A549 (cell line): ENCODE results near the gene DDX27. TPM values are rescaled to one million over a fixed set of nuclear protein-coding genes. Genes with fewer than 3 reads are reported as not detected.

Experiments
- ATAC-seq, 2 experiments: fragments of 200-7000 bp in 1 of 2; fragments of >200 bp in 1 of 2; cut with Nextera tagmentation in 1 of 2; cut with Tn5 transposase in 1 of 2; 3 replicates each; pipeline versions ENCODE4 v1.8.0 to v1.9.1; 2018 to 2020; ENCODE audit warnings: mild to moderate bottlenecking in 1 of 2, moderate library complexity in 1 of 2
- CTCF ChIA-PET: fragments of 300-600 bp; sonication (Branson Sonifier 250); formaldehyde crosslinking; extraction: SDS; loops from one replicate; lab custom pipeline; 2021; ENCODE audit warnings: antibody characterized with exemption, inconsistent platforms; lab: Yijun Ruan, JAX
- POLR2A ChIA-PET: fragments of 350-600 bp; formaldehyde crosslinking; extraction: SDS; loops from one replicate; lab custom pipeline; 2021; ENCODE audit warnings: antibody characterized with exemption, inconsistent platforms; lab: Yijun Ruan, JAX
- DNase-seq, 2 experiments: peaks; one replicate each; pipeline versions ENCODE4 v3.0.0 to v3.0.0-alpha.2; 2011 to 2016; ENCODE audit warnings: low read depth in 1 of 2, low spot score in 1 of 2
- FAIRE-seq: peaks from 2 replicates; lab custom pipeline; 2011; peaks lifted over from hg19 to GRCh38; lab: Jason Lieb, UNC
- H3K27ac ChIP-seq, 2 experiments: fragments of >200 bp; sonication (Bioruptor Twin); formaldehyde crosslinking; 3 replicates each; pipeline ENCODE4 v1.5.1; 2016 to 2017
- H3K4me1 ChIP-seq: fragments of >200 bp; sonication (Bioruptor Twin); formaldehyde crosslinking; 3 replicates; pipeline ENCODE4 v1.6.1; 2016
- H3K4me2 ChIP-seq: fragments of >200 bp; sonication (Bioruptor Twin); formaldehyde crosslinking; 3 replicates; pipeline ENCODE4 v1.6.1; 2016
- H3K4me3 ChIP-seq: fragments of >200 bp; sonication (Bioruptor Twin); formaldehyde crosslinking; 3 replicates; pipeline ENCODE4 v1.5.1; 2016
- H3K9me3 ChIP-seq: fragments of >200 bp; sonication (Bioruptor Twin); formaldehyde crosslinking; 3 replicates; pipeline ENCODE4 v1.6.1; 2016
- CHD4 ChIP-seq: fragments of 200-600 bp; sonication (generic); IDR thresholded peaks from 2 replicates; pipeline ENCODE4 v1.6.1; 2016; ENCODE audit warnings: antibody characterized with exemption, mild to moderate bottlenecking, borderline replicate concordance
- EP300 ChIP-seq, 2 experiments: fragments of >200 bp; sonication (Bioruptor Twin); formaldehyde crosslinking; IDR thresholded peaks; 2 replicates in 1 of 2; 3 replicates in 1 of 2; pipeline ENCODE4 v1.6.1; 2016 to 2017
- ESRRA ChIP-seq: fragments of 150-350 bp; IDR thresholded peaks from 2 replicates; pipeline ENCODE4 v1.6.1; 2014; ENCODE audit warnings: mild to moderate bottlenecking, low read length, borderline replicate concordance
- FOSL2 ChIP-seq, 2 experiments: fragments of 450-650 bp in 1 of 2; fragments of >200 bp in 1 of 2; sonication (Bioruptor Twin) in 1 of 2; formaldehyde crosslinking; IDR thresholded peaks; 2 replicates each; pipeline versions ENCODE4 v1.5.0 to v1.6.1; 2016 to 2020; ENCODE audit warnings: mild to moderate bottlenecking in 1 of 2, moderate library complexity in 1 of 2
- FOXS1 ChIP-seq: fragments of 250-450 bp; sonication (Bioruptor Pico); IDR thresholded peaks from 2 replicates; pipeline ENCODE4 v1.5.0; 2020; ENCODE audit warnings: mild to moderate bottlenecking, moderate library complexity
- GATA3 ChIP-seq: IDR thresholded peaks from 2 replicates; pipeline ENCODE4 v1.6.1; 2012; ENCODE audit warnings: borderline replicate concordance
- HOXA7 ChIP-seq: fragments of 250-450 bp; sonication (Bioruptor Pico); IDR thresholded peaks from 2 replicates; pipeline ENCODE4 v1.5.0; 2020; ENCODE audit warnings: mild to moderate bottlenecking, moderate library complexity
- HOXB13 ChIP-seq: fragments of 250-450 bp; sonication (Bioruptor Pico); IDR thresholded peaks from 2 replicates; pipeline ENCODE4 v1.5.0; 2020; ENCODE audit warnings: low read depth, mild to moderate bottlenecking, moderate library complexity
- JUN ChIP-seq, 2 experiments: fragments of >200 bp; sonication (Bioruptor Twin); formaldehyde crosslinking; IDR thresholded peaks; 2 replicates in 1 of 2; 3 replicates in 1 of 2; pipeline ENCODE4 v1.6.1; 2016 to 2017
- JUNB ChIP-seq: fragments of >200 bp; sonication (Bioruptor Twin); formaldehyde crosslinking; IDR thresholded peaks from 2 replicates; pipeline ENCODE4 v1.6.1; 2016
- KDM1A ChIP-seq: fragments of 200-600 bp; sonication (generic); IDR thresholded peaks from 2 replicates; pipeline ENCODE4 v1.6.1; 2016; ENCODE audit warnings: low read depth, mild to moderate bottlenecking
- KDM5A ChIP-seq: fragments of 200-600 bp; sonication (generic); IDR thresholded peaks from 2 replicates; pipeline ENCODE4 v1.6.1; 2016; ENCODE audit warnings: antibody characterized with exemption, mild to moderate bottlenecking
- MAFK ChIP-seq: fragments of 450-650 bp; IDR thresholded peaks from 2 replicates; pipeline ENCODE4 v1.6.1; 2014; ENCODE audit not compliant: partially characterized antibody
- MAZ ChIP-seq: fragments of 150-350 bp; IDR thresholded peaks from 2 replicates; pipeline ENCODE4 v1.6.1; 2014; ENCODE audit warnings: antibody characterized with exemption, low read depth, low read length, borderline replicate concordance
- NPAS2 ChIP-seq: fragments of 250-450 bp; sonication (Bioruptor Pico); IDR thresholded peaks from 2 replicates; pipeline ENCODE4 v1.8.0; 2022; ENCODE audit warnings: mild to moderate bottlenecking, moderate library complexity, borderline replicate concordance
- PHF8 ChIP-seq: fragments of 200-600 bp; sonication (generic); IDR thresholded peaks from 2 replicates; pipeline ENCODE4 v1.6.1; 2016; ENCODE audit warnings: low read depth, mild to moderate bottlenecking, antibody characterized with exemption, moderate library complexity, borderline replicate concordance
- POLR2AphosphoS2 ChIP-seq: conservative IDR thresholded peaks from 2 replicates; pipeline ENCODE4 v1.6.1; 2012; ENCODE audit warnings: low read length, improper control_type of control experiment, inconsistent platforms
- RFX5 ChIP-seq: fragments of 450-650 bp; IDR thresholded peaks from 2 replicates; pipeline ENCODE4 v1.7.1; 2014; ENCODE audit warnings: antibody characterized with exemption, mild to moderate bottlenecking, moderate library complexity
- SMC3 ChIP-seq: fragments of >200 bp; sonication (Bioruptor Twin); formaldehyde crosslinking; IDR thresholded peaks from 3 replicates; pipeline ENCODE4 v1.6.1; 2018; ENCODE audit warnings: inconsistent platforms
- TFCP2L1 ChIP-seq: fragments of 250-450 bp; sonication (Bioruptor Pico); IDR thresholded peaks from 2 replicates; pipeline ENCODE4 v1.5.0; 2021; ENCODE audit warnings: mild to moderate bottlenecking
- TP53 ChIP-seq: fragments of 250-450 bp; sonication (Bioruptor Pico); IDR thresholded peaks from 2 replicates; pipeline ENCODE4 v1.5.0; 2021; ENCODE audit warnings: mild to moderate bottlenecking, moderate library complexity
- ZNF302 ChIP-seq: fragments of 250-450 bp; sonication (Bioruptor Pico); IDR thresholded peaks from 2 replicates; pipeline ENCODE4 v1.9.0; 2021; ENCODE audit warnings: inconsistent platforms, mild to moderate bottlenecking, moderate library complexity
- WGBS: methylation state at CpG from one replicate; pipeline ENCODE4 v1.1.6; 2017; ENCODE audit errors: missing lambda C conversion rate; 5-methylcytosine and 5-hydroxymethylcytosine counted together
- polyA minus RNA-seq: library from RNA; depleted of rRNA, polyadenylated mRNA; stranded (reverse); fragments of >200 nt; gene quantifications from 2 replicates; pipeline ENCODE4 v1.2.3, GENCODE V29; 2011; rRNA and poly(A)+ RNA removed
- polyA plus RNA-seq, 4 experiments: library from polyadenylated mRNA; depleted of rRNA in 3 of 4; stranded (reverse); fragments of >200 nt; fragmentation: RNase III in 1 of 4; extraction: RNeasy Plus Mini Kit Qiagen cat#74134 plus additional on column Dnase treatment in 1 of 4; gene quantifications; 2 replicates in 3 of 4; 3 replicates in 1 of 4; pipeline ENCODE4 v1.2.3, GENCODE V29; 2011 to 2017
- TF ChIP-seq, protein P1 (sequence below): fragments of >200 bp; sonication (Bioruptor Twin); formaldehyde crosslinking; IDR thresholded peaks from 3 replicates; pipeline ENCODE4 v1.5.1; 2016
- TF ChIP-seq, protein P2 (sequence below): fragments of 150-350 bp; IDR thresholded peaks from 2 replicates; pipeline ENCODE4 v1.6.1; 2014; ENCODE audit warnings: low read depth, mild to moderate bottlenecking, low read length
- TF ChIP-seq, protein P3 (sequence below): fragments of >200 bp; sonication (Bioruptor Twin); formaldehyde crosslinking; IDR thresholded peaks from 3 replicates; pipeline ENCODE4 v1.6.1; 2016
- TF ChIP-seq, protein P4 (sequence below): IDR thresholded peaks from 2 replicates; pipeline ENCODE4 v1.6.1; 2012
- TF ChIP-seq, protein P5 (sequence below): IDR thresholded peaks from 2 replicates; pipeline ENCODE4 v1.6.1; 2012
- TF ChIP-seq, protein P6 (sequence below): fragments of 250-450 bp; sonication (Bioruptor Pico); IDR thresholded peaks from 2 replicates; pipeline ENCODE4 v1.5.0; 2021; ENCODE audit warnings: mild to moderate bottlenecking, moderate library complexity, borderline replicate concordance

Gene DDX27, protein sequence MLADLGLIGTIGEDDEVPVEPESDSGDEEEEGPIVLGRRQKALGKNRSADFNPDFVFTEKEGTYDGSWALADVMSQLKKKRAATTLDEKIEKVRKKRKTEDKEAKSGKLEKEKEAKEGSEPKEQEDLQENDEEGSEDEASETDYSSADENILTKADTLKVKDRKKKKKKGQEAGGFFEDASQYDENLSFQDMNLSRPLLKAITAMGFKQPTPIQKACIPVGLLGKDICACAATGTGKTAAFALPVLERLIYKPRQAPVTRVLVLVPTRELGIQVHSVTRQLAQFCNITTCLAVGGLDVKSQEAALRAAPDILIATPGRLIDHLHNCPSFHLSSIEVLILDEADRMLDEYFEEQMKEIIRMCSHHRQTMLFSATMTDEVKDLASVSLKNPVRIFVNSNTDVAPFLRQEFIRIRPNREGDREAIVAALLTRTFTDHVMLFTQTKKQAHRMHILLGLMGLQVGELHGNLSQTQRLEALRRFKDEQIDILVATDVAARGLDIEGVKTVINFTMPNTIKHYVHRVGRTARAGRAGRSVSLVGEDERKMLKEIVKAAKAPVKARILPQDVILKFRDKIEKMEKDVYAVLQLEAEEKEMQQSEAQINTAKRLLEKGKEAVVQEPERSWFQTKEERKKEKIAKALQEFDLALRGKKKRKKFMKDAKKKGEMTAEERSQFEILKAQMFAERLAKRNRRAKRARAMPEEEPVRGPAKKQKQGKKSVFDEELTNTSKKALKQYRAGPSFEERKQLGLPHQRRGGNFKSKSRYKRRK
- polyA plus RNA-seq (2011; rRNA removed) (60.2 and 69.3 TPM in 2 replicates), polyA plus RNA-seq (2017; fragmentation: RNase III; extraction: RNeasy Plus Mini Kit Qiagen cat#74134 plus additional on column Dnase treatment) (69.3 to 74.2 TPM (median 71.0 TPM) in 3 replicates), polyA minus RNA-seq (53.4 and 64.8 TPM in 2 replicates)
- polyA plus RNA-seq (2012; cell fraction: cytosol; rRNA removed), result 77.8 and 85.9 TPM in 2 replicates
- 118 and 136 TPM in 2 replicates for polyA plus RNA-seq (2012; cell fraction: nucleus; rRNA removed)

- FAIRE-seq, result peak; percentile 86
- TF ChIP-seq, protein P1, sequence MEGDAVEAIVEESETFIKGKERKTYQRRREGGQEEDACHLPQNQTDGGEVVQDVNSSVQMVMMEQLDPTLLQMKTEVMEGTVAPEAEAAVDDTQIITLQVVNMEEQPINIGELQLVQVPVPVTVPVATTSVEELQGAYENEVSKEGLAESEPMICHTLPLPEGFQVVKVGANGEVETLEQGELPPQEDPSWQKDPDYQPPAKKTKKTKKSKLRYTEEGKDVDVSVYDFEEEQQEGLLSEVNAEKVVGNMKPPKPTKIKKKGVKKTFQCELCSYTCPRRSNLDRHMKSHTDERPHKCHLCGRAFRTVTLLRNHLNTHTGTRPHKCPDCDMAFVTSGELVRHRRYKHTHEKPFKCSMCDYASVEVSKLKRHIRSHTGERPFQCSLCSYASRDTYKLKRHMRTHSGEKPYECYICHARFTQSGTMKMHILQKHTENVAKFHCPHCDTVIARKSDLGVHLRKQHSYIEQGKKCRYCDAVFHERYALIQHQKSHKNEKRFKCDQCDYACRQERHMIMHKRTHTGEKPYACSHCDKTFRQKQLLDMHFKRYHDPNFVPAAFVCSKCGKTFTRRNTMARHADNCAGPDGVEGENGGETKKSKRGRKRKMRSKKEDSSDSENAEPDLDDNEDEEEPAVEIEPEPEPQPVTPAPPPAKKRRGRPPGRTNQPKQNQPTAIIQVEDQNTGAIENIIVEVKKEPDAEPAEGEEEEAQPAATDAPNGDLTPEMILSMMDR, result no peak
- no peak for TF ChIP-seq GATA3
- TF ChIP-seq, protein P2, sequence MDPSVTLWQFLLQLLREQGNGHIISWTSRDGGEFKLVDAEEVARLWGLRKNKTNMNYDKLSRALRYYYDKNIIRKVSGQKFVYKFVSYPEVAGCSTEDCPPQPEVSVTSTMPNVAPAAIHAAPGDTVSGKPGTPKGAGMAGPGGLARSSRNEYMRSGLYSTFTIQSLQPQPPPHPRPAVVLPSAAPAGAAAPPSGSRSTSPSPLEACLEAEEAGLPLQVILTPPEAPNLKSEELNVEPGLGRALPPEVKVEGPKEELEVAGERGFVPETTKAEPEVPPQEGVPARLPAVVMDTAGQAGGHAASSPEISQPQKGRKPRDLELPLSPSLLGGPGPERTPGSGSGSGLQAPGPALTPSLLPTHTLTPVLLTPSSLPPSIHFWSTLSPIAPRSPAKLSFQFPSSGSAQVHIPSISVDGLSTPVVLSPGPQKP, result no peak
- TF ChIP-seq KDM1A, result no peak
- no peak for TF ChIP-seq NPAS2 (CRISPR knock-in tag)
- TF ChIP-seq PHF8, result no peak; the same call in 1 of the 2 replicates
- 0 out of 2 replicates have a peak, but pooled peaks have one; percentile 26 for TF ChIP-seq RFX5
- TF ChIP-seq TP53, result 0 out of 2 replicates have a peak, but pooled peaks have one; percentile 13
- TF ChIP-seq, protein P3, sequence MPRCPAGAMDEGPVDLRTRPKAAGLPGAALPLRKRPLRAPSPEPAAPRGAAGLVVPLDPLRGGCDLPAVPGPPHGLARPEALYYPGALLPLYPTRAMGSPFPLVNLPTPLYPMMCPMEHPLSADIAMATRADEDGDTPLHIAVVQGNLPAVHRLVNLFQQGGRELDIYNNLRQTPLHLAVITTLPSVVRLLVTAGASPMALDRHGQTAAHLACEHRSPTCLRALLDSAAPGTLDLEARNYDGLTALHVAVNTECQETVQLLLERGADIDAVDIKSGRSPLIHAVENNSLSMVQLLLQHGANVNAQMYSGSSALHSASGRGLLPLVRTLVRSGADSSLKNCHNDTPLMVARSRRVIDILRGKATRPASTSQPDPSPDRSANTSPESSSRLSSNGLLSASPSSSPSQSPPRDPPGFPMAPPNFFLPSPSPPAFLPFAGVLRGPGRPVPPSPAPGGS, result peak; percentile 68; the same call in 1 of the 3 replicates
- TF ChIP-seq POLR2AphosphoS2, result no peak
- no peak for TF ChIP-seq TFCP2L1 (CRISPR knock-in tag)
- no peak for TF ChIP-seq HOXA7 (CRISPR knock-in tag)
- peak; percentile 87 for TF ChIP-seq MAFK
- TF ChIP-seq FOSL2 (IDR thresholded peaks at IDR 0.05), result no peak
- TF ChIP-seq FOSL2 (CRISPR knock-in tag; IDR thresholded peaks at IDR 0.05), result peak; percentile 49
- peak; percentile 79; a peak in 4 of 5 replicates for TF ChIP-seq JUN (IDR thresholded peaks at IDR 0.05)
- TF ChIP-seq MAZ, result no peak
- TF ChIP-seq, protein P4, sequence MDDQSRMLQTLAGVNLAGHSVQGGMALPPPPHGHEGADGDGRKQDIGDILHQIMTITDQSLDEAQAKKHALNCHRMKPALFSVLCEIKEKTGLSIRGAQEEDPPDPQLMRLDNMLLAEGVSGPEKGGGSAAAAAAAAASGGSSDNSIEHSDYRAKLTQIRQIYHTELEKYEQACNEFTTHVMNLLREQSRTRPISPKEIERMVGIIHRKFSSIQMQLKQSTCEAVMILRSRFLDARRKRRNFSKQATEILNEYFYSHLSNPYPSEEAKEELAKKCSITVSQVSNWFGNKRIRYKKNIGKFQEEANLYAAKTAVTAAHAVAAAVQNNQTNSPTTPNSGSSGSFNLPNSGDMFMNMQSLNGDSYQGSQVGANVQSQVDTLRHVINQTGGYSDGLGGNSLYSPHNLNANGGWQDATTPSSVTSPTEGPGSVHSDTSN, result no peak
- no peak for TF ChIP-seq HOXB13 (CRISPR knock-in tag)
- TF ChIP-seq CHD4, result no peak
- TF ChIP-seq JUNB, result no peak
- TF ChIP-seq SMC3, result no peak
- TF ChIP-seq, protein P5, sequence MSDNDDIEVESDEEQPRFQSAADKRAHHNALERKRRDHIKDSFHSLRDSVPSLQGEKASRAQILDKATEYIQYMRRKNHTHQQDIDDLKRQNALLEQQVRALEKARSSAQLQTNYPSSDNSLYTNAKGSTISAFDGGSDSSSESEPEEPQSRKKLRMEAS, result peak; percentile 88
- TF ChIP-seq KDM5A, result no peak
- TF ChIP-seq ESRRA, result no peak
- TF ChIP-seq FOXS1 (CRISPR knock-in tag), result no peak
- TF ChIP-seq ZNF302 (CRISPR knock-in tag), result no peak
- no peak for TF ChIP-seq EP300 (IDR thresholded peaks at IDR 0.05)
- TF ChIP-seq, protein P6, sequence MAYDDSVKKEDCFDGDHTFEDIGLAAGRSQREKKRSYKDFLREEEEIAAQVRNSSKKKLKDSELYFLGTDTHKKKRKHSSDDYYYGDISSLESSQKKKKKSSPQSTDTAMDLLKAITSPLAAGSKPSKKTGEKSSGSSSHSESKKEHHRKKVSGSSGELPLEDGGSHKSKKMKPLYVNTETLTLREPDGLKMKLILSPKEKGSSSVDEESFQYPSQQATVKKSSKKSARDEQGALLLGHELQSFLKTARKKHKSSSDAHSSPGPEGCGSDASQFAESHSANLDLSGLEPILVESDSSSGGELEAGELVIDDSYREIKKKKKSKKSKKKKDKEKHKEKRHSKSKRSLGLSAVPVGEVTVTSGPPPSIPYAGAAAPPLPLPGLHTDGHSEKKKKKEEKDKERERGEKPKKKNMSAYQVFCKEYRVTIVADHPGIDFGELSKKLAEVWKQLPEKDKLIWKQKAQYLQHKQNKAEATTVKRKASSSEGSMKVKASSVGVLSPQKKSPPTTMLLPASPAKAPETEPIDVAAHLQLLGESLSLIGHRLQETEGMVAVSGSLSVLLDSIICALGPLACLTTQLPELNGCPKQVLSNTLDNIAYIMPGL (CRISPR knock-in tag), result no peak
These were observed at the start of gene DDX27 for GRCh38 chr20:49219091-49219923. Gene DDX27, plus strand, starts transcription at chr20:49219416. Its CDS starts 33 bp downstream, at chr20:49219449.

More at GRCh38 chr20:49219091-49219923, at the start of gene DDX27:
- peak within 1 kb of the TSS; percentile 97 for H3K4me3 ChIP-seq
- ChIA-PET POLR2A (interaction anchor here (0.6 to 1.2 kb wide), 22 partner anchors 11 to 1867 kb away, joined by 3 to 12 read pairs (median 4); partner anchors contain the start of genes CSE1L, STAU1 and ZNFX1), CTCF (interaction anchor here (0.6 to 3.7 kb wide), 4 partner anchors 73 to 296 kb away, joined by 3 to 45 read pairs (median 7); no protein-coding TSS in a partner anchor)
- H3K9me3 ChIP-seq, result no peaks in the 10 kb centered on the region
- peak; percentile 89 to 96 for ATAC-seq
- WGBS, result 2% methylated on average over 38 of the region's 46 CpGs
- peak within 1 kb of the TSS; percentile 87 for H3K4me2 ChIP-seq
- DNase-seq, result peak; percentile 86 to 99
- H3K4me1 ChIP-seq, result peaks cover 14% of the 10 kb centered on the region
- H3K27ac ChIP-seq, result peak within 1 kb of the TSS; percentile 91 to 92
